Eye (tissue), 1 donor: ENCODE data around the gene FATE1.

ENCODE experiments used
- DNase-seq: peaks from one replicate; pipeline ENCODE4 v3.0.0-alpha.2; 2015

FATE1 gene

DNA sequence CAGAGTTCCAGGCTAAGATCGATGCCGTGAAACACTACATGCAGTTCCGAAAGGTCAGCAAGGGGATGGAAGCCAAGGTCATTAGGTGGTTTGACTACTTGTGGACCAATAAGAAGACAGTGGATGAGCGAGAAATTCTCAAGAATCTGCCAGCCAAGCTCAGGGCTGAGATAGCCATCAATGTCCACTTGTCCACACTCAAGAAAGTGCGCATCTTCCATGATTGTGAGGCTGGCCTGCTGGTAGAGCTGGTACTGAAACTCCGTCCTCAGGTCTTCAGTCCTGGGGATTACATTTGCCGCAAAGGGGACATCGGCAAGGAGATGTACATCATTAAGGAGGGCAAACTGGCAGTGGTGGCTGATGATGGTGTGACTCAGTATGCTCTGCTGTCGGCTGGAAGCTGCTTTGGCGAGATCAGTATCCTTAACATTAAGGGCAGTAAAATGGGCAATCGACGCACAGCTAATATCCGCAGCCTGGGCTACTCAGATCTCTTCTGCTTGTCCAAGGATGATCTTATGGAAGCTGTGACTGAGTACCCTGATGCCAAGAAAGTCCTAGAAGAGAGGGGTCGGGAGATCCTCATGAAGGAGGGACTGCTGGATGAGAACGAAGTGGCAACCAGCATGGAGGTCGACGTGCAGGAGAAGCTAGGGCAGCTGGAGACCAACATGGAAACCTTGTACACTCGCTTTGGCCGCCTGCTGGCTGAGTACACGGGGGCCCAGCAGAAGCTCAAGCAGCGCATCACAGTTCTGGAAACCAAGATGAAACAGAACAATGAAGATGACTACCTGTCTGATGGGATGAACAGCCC lies 28.0 kb downstream of the FATE1 start:
- DNase-seq: no peak

DNA sequence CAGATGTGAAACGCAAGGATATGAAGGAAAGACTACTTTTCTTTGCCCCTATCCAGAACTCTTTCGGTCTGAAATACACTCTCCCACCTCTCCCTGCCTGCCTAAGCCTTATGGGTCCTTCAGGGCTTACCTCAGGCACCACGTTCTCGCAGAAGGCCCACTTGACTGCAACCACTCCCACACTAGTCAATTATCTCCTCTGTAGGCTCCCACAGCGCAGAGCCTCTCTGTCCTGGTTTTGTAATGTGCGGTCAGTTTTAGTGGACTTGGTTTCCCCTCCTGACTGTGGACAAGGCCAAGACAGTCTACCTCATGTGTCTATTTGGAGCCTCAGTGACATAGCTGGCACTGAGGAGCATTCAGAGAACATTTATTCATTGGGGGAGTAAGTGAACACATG lies 29.8 kb downstream of the FATE1 start:
- no peak for DNase-seq

DNA sequence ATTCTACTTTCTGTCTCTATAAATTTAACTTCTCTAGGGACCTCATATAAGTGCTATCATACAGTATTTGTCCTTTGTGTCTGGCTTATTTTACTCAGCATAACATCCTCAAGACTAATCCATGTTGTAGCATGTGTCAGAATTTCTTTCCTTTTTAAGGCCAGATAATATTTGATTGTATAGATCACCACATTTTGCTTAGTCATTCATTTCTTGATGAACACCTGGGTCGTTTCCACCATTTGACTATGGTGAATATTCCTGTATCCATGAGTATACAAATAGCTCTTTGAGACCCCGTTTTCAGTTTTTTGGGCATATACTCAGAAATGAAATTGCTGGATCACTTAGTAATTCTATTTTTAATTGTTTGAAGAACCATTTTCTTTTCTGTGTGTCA lies 30.7 kb downstream of the FATE1 start:
- no peak for DNase-seq

DNA sequence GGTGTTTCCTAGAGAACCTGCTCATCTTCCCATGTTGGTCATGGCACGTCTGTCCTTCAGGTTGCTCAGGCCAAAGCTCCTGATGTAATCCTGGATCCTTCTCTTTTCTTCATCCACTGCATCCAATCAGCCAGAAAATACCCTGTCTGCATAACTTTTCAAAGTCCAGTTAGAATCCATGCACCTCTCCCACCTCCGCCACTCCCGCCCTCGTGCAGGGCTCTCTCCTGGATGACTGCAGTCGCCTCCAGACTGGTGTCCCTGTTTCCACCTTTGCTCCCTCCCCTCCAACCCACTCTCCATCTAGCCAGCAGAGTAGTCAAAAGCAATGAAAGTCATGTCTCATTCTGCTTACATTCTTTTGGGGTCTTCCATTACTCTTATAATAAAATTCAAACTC lies 34.7 kb downstream of the FATE1 start:
- DNase-seq: no peak

DNA sequence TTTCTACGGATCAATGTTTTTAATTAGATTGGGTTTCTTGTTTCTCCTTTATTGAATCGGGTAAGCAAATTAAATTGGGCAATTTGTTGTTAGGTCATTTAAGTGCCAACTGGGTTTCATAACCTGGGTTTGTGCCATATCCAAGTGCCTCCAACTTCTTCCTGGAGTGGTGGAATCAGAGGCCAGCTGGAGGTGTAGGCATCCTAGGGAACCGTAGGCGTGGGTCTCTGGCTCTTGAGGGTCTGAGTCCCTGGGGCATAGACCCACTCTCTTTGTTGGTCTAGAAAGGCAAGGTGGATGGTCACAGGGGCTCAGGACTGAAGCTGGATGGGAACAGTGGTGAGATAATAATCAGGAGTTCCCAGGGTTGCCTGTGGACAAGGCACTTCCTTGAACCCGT lies 37.0 kb downstream of the FATE1 start:
- DNase-seq: no peak

DNA sequence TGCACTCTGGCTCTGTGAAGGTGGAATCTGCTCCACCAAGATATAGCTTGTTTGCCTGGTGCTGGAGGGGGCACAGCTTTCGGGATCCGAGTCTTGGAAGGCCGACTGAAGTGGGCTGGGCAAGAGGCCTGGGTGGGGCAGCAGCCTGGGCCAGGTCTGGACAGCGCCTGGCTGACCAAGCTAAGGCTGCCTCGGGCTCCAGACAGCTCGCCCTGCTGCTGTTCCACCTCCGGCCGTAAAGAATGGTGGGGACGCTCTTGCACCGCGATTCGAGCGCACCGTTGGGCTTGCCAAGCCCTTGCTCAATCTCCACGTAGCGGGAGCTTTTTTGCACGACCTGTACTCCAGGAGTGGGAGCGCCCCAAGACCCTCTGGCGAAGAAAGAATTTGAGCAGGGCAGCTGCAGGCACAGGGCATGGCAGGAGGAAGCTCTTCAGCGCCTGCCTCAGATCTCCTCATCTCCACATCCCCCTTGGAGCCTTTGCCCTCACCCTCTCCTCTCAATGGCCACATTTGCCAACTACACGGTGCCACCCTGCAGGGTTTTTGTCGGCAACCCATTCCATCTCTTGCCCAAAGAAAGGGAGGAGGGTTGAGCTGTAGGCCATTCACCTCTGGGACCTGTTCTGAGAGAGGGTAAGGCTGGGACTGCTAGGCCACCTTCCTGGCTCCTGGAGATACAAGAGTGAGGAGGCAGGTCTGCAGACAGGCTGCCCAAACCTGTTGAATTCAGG lies 37.6 kb downstream of the FATE1 start:
- peak; percentile 82 for DNase-seq

DNA sequence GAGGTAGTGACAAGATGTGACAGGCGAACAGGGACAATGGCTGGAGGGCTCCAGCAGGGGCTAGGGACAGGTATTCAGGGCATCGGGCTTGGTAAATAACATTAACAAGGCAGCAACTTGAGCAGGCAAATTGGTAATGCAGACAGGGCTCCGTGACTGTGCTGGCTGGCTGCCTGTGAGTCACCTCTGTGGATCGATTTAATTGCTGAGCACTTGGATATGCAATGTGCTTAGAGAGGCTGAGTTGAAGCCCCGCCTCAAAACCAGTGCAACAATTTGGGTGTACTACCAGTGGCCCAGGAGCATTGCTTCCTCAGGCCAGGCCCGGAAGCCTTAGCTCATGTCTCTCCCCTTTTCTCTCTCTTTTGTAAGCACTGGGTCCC lies 38.2 kb downstream of the FATE1 start:
- DNase-seq: peak; percentile 27

DNA sequence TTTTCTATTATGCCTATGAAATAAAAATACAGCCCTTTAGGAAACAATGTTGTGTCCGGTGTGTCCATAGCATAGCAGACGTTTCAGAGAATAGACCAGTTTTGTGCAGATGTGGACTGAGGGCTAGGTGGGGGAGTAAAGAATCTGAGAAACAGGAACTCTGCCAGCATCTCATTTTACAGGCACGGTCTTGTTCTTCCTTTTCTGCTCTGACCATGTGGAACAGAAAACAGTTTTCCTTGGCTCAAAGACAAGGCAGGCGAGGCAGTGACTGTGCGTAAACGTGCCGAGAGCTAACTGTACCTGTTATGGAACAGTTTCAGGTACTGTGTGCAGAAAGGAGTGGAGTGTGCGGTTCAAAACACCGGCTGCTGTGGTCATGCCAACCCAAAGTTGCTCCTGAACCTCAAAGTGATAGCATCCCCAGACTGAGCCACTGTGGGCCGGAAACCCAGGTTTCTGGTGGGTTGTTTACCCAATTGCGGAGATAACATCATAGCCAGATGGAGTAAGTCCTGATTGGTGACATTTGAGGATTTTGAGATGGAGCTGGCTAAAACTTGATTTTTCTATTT lies 38.9 kb downstream of the FATE1 start:
- DNase-seq: peak; percentile 30

DNA sequence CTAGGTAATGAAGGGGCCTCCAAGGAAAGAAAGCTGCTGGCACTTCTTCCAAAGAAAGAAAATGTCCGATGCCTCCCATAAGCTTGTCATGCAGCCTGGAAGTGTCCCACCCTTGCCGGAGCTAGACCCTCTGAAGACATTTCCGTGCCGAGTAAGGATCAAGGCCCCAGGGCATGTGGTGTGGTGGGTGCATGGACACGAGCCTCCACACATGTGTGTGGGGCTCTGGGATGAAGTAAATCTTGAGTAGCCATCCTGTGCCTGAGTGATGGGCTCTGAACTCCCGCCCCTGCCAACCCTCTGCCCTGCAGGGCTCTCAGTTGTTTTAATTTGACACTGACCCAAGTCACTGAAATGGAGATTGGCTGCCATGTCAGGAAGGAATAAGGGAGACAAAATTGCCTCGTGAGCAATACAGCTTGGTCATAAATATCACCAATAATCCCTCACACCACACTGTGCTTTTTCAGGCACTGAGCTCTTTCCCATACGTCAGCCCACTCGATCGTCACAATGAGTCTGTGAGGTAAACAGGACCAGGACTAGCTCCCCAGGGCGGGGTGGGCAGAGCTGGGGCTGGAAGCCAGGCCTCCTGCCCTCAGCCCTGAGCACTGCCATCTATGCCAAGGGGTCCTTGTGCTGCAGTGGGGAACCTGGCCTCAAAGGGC lies 43.3 kb downstream of the FATE1 start:
- no peak for DNase-seq

DNA sequence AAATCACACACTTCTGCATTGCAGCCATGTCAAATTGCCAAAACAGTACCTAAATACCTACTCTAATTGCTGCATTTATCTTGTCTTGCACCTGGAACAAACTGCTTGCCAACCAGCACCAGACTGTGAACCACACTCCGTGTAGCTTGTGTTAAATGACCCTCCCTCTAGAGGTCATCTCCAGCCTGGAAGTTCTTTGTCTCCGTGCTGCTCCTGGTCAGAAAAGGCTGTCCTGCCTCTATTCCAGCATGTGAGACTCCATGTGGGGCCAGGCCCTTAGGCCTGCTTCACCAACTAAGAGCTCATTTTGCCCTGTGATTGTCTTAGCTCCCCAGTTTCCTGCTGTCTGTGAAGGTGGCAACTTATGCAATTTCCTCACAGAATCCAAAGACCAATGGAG lies 47.0 kb downstream of the FATE1 start:
- no peak for DNase-seq

DNA sequence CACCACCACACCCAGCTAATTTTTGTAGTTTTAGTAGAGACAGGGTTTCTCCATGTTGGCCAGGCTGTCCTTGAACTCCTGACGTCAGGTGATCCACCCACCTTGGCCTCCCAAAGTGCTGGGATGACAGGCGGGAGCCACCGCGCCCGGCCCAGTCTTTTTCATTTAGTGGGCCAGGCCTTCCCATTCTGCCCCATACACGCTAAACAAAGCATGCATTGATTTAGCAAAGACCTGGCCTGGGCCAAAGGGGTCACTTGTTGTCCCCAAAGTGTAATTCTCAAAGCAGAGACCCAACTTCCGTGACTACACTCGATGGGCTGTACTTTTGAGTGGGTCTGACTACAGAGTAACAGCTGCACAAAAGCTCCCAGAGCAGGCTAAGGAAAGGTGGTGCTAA lies 47.9 kb downstream of the FATE1 start:
- DNase-seq: no peak

DNA sequence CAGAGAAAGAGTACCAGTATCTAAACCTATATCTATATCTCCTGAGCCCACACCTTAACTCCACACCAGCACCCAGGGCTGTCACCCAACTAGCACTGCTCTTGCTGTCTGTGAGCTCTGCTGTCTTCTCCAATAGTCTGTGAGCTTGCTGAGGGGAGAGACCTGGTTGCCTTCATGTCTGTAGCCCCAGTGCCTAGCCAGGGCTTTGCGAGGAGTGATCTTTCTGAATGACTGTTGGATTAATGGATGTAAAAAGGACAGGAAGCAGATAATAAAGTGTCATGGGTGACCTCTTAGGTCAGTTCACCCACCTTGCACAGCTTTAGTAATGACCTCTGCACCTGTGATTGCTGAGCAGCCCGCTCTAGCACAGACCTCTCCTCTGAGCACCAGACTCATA lies 49.2 kb downstream of the FATE1 start:
- no peak for DNase-seq

DNA sequence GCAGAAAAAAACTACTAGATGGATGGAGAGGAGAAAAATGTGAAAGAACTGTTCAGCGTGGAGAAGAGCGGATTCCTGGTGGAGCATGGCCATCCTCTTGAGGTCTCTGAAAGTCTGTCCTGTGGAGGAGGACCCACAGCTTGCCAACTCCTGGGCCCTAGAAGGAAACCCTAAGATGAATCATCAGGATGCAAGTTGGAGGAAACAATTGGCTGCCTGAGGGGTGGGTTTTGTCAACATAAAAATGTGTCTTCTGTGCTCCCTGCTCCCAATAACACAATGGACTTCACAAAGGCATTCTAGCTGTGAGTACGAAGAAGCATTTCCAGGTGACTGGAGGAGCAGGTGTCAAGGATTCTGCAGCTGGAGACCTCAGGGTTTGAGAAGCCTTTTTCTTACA lies 55.9 kb downstream of the FATE1 start:
- DNase-seq: no peak
